HCT116 (cell line): ENCODE results near the gene IL37. TPM values are rescaled to one million over a fixed set of nuclear protein-coding genes. Genes with fewer than 3 reads are reported as not detected.
A peak's percentile ranks its signal among the peaks of the same experiment; 100 is the strongest.

Experiments used
- ATAC-seq: fragments of 200-7000 bp; cut with Tn5 transposase; 2 replicates; pipeline ENCODE4 v1.9.1; 2020; ENCODE audit warnings: mild to moderate bottlenecking, moderate library complexity
- BruUV-seq: library from RNA; stranded (reverse); fragments of 400-500 nt; replicated peaks from 2 replicates; lab custom pipeline; 2021; lab: Mats Ljungman, UMichigan
- CTCF ChIA-PET: fragments of 300-600 bp; sonication (Branson Sonifier 250); formaldehyde crosslinking; loops from one replicate; lab custom pipeline; 2021; ENCODE audit warnings: antibody characterized with exemption; lab: Charles Lee
- POLR2A ChIA-PET: fragments of 300-600, 350-600 bp; sonication (Branson Sonifier 250); formaldehyde crosslinking; loops from one replicate; lab custom pipeline; 2021; ENCODE audit warnings: antibody characterized with exemption; lab: Charles Lee
- RAD21 ChIA-PET, 2 experiments: fragments of 300-600 bp; sonication (Branson Sonifier 250); formaldehyde crosslinking; loops; one replicate each; lab custom pipeline; 2023; ENCODE audit warnings: low total read pairs in 2 of 2; ENCODE audit not compliant: uncharacterized antibody in 2 of 2, unreplicated experiment in 2 of 2, low non-redundant PET in 1 of 2; lab: Charles Lee
- DNase-seq: peaks from one replicate; pipeline ENCODE4 v3.0.0-alpha.2; 2010; ENCODE audit warnings: low read depth, low spot score
- H2AFZ ChIP-seq: fragments of 200-600 bp; shearing (Covaris generic), sonication (generic); 2 replicates; pipeline ENCODE4 v1.6.1; 2017; ENCODE audit warnings: low read depth, mixed run types, mixed read lengths, antibody characterized with exemption, low read length; ENCODE audit not compliant: poor library complexity, severe bottlenecking
- H3K27ac ChIP-seq: 2 replicates; pipeline ENCODE4 v1.5.1; 2012; ENCODE audit warnings: low read depth, low read length
- H3K27me3 ChIP-seq: fragments of 200-600 bp; sonication (generic); 2 replicates; pipeline ENCODE4 v1.6.1; 2016; ENCODE audit warnings: mixed run types, low read length, mixed read lengths; ENCODE audit not compliant: insufficient read depth
- H3K36me3 ChIP-seq, 2 experiments: fragments of 200-500 bp in 1 of 2; fragments of 200-600 bp in 1 of 2; sonication (Bioruptor generic) in 1 of 2; sonication (generic) in 1 of 2; 2 replicates each; pipeline versions ENCODE4 v1.5.1 to v1.6.1; 2014 to 2016; ENCODE audit warnings: low read length in 2 of 2, inconsistent platforms in 1 of 2, mixed read lengths in 1 of 2, mixed run types in 1 of 2; ENCODE audit not compliant: insufficient read depth in 2 of 2, control insufficient read depth in 1 of 2
- H3K4me1 ChIP-seq, 2 experiments: fragments of 200-600 bp in 1 of 2; sonication (generic) in 1 of 2; 2 replicates each; pipeline versions ENCODE4 v1.5.1 to v1.6.1; 2012 to 2017; ENCODE audit warnings: low read length in 2 of 2, inconsistent platforms in 1 of 2, mild to moderate bottlenecking in 1 of 2, mixed read lengths in 1 of 2, mixed run types in 1 of 2, moderate library complexity in 1 of 2; ENCODE audit not compliant: insufficient read depth in 2 of 2, control insufficient read depth in 1 of 2
- H3K4me2 ChIP-seq: fragments of 200-600 bp; sonication (generic); 2 replicates; pipeline ENCODE4 v1.6.1; 2017; ENCODE audit warnings: mixed run types, low read length, mixed read lengths
- H3K4me3 ChIP-seq, 2 experiments: fragments of 200-600 bp in 1 of 2; sonication (generic) in 1 of 2; replicated peaks in 1 of 2; 2 replicates each; pipeline ENCODE4 v1.5.1; 2011 to 2016; ENCODE audit warnings: low read length in 2 of 2, control low read depth in 1 of 2, low read depth in 1 of 2, mild to moderate bottlenecking in 1 of 2, mixed read lengths in 1 of 2, mixed run types in 1 of 2
- H3K79me2 ChIP-seq: fragments of 200-600 bp; sonication (generic); 2 replicates; pipeline ENCODE4 v1.6.1; 2017; ENCODE audit warnings: mild to moderate bottlenecking, mixed run types, low read length, moderate library complexity, mixed read lengths; ENCODE audit not compliant: insufficient read depth
- H3K9ac ChIP-seq: fragments of 200-600 bp; sonication (generic); 2 replicates; pipeline ENCODE4 v1.6.1; 2016; ENCODE audit warnings: low read length, mixed read lengths
- H3K9me2 ChIP-seq: fragments of 200-600 bp; sonication (generic), shearing (Covaris generic); 2 replicates; pipeline ENCODE4 v1.6.1; 2017; ENCODE audit warnings: mixed run types, mild to moderate bottlenecking, moderate library complexity; ENCODE audit not compliant: insufficient read depth
- H3K9me3 ChIP-seq, 2 experiments: fragments of 200-500 bp in 1 of 2; fragments of 200-600 bp in 1 of 2; sonication (Bioruptor generic) in 1 of 2; sonication (generic) in 1 of 2; 2 replicates each; pipeline ENCODE4 v1.6.1; 2014 to 2017; ENCODE audit warnings: low read length in 2 of 2, mixed read lengths in 2 of 2, inconsistent platforms in 1 of 2, low read depth in 1 of 2, mild to moderate bottlenecking in 1 of 2, mixed run types in 1 of 2, moderate library complexity in 1 of 2; ENCODE audit not compliant: control insufficient read depth in 1 of 2, insufficient read depth in 1 of 2
- H4K20me1 ChIP-seq: fragments of 200-600 bp; sonication (generic), shearing (Covaris generic); 2 replicates; pipeline ENCODE4 v1.6.1; 2017; ENCODE audit warnings: mixed run types, mild to moderate bottlenecking, moderate library complexity; ENCODE audit not compliant: insufficient read depth
- CBX3 ChIP-seq: IDR thresholded peaks from 2 replicates; pipeline ENCODE4 v1.6.1; 2012; ENCODE audit warnings: low read depth
- CEBPB ChIP-seq: IDR thresholded peaks from 2 replicates; pipeline ENCODE4 v1.6.1; 2012; ENCODE audit warnings: low read depth
- EGR1 ChIP-seq: IDR thresholded peaks from 2 replicates; pipeline ENCODE4 v1.6.1; 2012; ENCODE audit warnings: low read depth
- EZH2 ChIP-seq: fragments of 200-600 bp; sonication (generic); IDR thresholded peaks from 2 replicates; pipeline ENCODE4 v1.6.1; 2017; ENCODE audit warnings: antibody characterized with exemption, mixed run types
- FOSL1 ChIP-seq: IDR thresholded peaks from 2 replicates; pipeline ENCODE4 v1.6.1; 2012; ENCODE audit warnings: low read depth
- JUND ChIP-seq: IDR thresholded peaks from 2 replicates; pipeline ENCODE4 v1.6.1; 2012
- RAD21 ChIP-seq: IDR thresholded peaks from 2 replicates; pipeline ENCODE4 v1.6.1; 2012; ENCODE audit warnings: low read depth, mild to moderate bottlenecking
- SIN3A ChIP-seq: IDR thresholded peaks from 2 replicates; pipeline ENCODE4 v1.6.1; 2012; ENCODE audit warnings: low read depth
- SP1 ChIP-seq: IDR thresholded peaks from 2 replicates; pipeline ENCODE4 v1.6.1; 2012; ENCODE audit warnings: low read depth
- YY1 ChIP-seq: IDR thresholded peaks from 2 replicates; pipeline ENCODE4 v1.6.1; 2011; ENCODE audit warnings: low read length, low read depth, moderate library complexity, mild to moderate bottlenecking; ENCODE audit not compliant: insufficient replicate concordance; ENCODE audit errors: extremely low read depth
- intact Hi-C: fragments of 100-400 bp; cut with micrococcal nuclease; formaldehyde crosslinking; loops from 2 replicates; pipeline ENCODE4 v1.10.0; 2022
- total RNA-seq: library from RNA; stranded (reverse); gene quantifications from one replicate; pipeline ENCODE4 v1.2.1, GENCODE V29; 2021; ENCODE audit not compliant: unreplicated experiment
- TF ChIP-seq, protein P1 (sequence below): IDR thresholded peaks from 2 replicates; pipeline ENCODE4 v1.6.1; 2011; ENCODE audit warnings: mild to moderate bottlenecking, low read length, moderate library complexity; ENCODE audit not compliant: insufficient replicate concordance; ENCODE audit errors: extremely low read depth
- TF ChIP-seq, protein P2 (sequence below): IDR thresholded peaks from 2 replicates; pipeline ENCODE4 v1.6.1; 2012

The IL37 gene
- total RNA-seq, 1 experiment from 2014 or later = not detected

DNA sequence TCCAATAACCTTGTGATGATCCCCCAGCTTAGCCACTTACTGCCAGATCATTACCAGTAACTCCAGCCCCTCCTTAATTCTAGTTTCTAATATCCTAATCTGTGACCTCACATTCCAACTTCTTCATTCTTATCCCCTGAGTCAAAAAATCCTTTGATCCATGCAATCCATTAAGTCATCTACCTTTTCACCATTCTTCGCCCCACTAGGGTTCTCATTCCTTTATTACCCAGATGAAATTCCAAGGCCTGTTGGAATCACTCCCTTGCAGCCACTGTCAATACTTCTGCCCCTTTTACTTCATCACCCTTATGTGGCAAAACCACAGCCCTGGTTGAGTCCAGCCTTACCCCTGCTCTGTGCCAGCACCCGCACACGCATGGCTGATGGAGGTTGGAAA lies 46.5 kb downstream of the IL37 start:
- Histone ChIP-seq H3K36me3 (no peaks in the 10 kb centered on the region), H3K9me2 (no peaks in the 10 kb centered on the region)
- intact Hi-C loops = loop anchor here (10.0 kb wide), 1 partner anchor 447 kb away; no protein-coding TSS in a partner anchor
- POLR2A ChIA-PET = no interaction called here
- TF ChIP-seq EGR1 (no peak), JUND (no peak), CBX3 (no peak), EZH2 (no peak), RAD21 (no peak), YY1 (no peak), SIN3A (no peak), FOSL1 (no peak), SP1 (no peak), CEBPB (no peak)
- TF ChIP-seq, protein P1, sequence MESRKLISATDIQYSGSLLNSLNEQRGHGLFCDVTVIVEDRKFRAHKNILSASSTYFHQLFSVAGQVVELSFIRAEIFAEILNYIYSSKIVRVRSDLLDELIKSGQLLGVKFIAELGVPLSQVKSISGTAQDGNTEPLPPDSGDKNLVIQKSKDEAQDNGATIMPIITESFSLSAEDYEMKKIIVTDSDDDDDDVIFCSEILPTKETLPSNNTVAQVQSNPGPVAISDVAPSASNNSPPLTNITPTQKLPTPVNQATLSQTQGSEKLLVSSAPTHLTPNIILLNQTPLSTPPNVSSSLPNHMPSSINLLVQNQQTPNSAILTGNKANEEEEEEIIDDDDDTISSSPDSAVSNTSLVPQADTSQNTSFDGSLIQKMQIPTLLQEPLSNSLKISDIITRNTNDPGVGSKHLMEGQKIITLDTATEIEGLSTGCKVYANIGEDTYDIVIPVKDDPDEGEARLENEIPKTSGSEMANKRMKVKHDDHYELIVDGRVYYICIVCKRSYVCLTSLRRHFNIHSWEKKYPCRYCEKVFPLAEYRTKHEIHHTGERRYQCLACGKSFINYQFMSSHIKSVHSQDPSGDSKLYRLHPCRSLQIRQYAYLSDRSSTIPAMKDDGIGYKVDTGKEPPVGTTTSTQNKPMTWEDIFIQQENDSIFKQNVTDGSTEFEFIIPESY = no peak
- TF ChIP-seq, protein P2, sequence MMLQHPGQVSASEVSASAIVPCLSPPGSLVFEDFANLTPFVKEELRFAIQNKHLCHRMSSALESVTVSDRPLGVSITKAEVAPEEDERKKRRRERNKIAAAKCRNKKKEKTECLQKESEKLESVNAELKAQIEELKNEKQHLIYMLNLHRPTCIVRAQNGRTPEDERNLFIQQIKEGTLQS = no peak
- TF ChIP-seq, all 23 proteins: peak for 0
- H4K20me1 ChIP-seq = no peaks in the 10 kb centered on the region
- H3K4me2 ChIP-seq = peak overlapping the region; percentile 18; the same call in 1 of the 2 replicates
- no peaks in the 10 kb centered on the region for H3K79me2 ChIP-seq
- no peak overlapping the region for H3K27ac ChIP-seq
- BruUV-seq = no TSS peak
- ChIA-PET RAD21 (no interaction called here), CTCF (interaction anchor here (1.2 kb wide), 1 partner anchor 16 kb away, joined by 3 read pairs; no protein-coding TSS in a partner anchor)
- DNase-seq (no peak), ATAC-seq (no peak)
- H3K4me3 ChIP-seq = no peak overlapping the region
- H3K9ac ChIP-seq = no peak overlapping the region
- no peaks in the 10 kb centered on the region for H3K9me3 ChIP-seq
- H2AFZ ChIP-seq = no peak overlapping the region
- H3K27me3 ChIP-seq = no peaks in the 10 kb centered on the region
- H3K4me1 ChIP-seq = peaks cover 0 to 13% of the 10 kb centered on the region in 2 experiments; a peak in 1 of 4 replicates
